ENCODE data around the gene PERM1. TPM values are rescaled to one million over a fixed set of nuclear protein-coding genes. Genes with fewer than 3 reads are reported as not detected.
"Not testable (repeated sequence)": the region's sequence is repeated elsewhere in the genome, so short reads cannot be mapped to it uniquely, and the experiment has no call there.

Gene PERM1, protein sequence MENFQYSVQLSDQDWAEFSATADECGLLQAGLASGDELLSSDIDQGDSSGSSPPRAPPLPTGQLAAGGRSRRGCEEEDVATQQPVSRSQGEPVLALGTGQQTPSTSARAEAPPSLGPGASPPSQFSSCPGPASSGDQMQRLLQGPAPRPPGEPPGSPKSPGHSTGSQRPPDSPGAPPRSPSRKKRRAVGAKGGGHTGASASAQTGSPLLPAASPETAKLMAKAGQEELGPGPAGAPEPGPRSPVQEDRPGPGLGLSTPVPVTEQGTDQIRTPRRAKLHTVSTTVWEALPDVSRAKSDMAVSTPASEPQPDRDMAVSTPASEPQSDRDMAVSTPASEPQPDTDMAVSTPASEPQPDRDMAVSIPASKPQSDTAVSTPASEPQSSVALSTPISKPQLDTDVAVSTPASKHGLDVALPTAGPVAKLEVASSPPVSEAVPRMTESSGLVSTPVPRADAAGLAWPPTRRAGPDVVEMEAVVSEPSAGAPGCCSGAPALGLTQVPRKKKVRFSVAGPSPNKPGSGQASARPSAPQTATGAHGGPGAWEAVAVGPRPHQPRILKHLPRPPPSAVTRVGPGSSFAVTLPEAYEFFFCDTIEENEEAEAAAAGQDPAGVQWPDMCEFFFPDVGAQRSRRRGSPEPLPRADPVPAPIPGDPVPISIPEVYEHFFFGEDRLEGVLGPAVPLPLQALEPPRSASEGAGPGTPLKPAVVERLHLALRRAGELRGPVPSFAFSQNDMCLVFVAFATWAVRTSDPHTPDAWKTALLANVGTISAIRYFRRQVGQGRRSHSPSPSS
- total RNA-seq = not detected

DNA sequence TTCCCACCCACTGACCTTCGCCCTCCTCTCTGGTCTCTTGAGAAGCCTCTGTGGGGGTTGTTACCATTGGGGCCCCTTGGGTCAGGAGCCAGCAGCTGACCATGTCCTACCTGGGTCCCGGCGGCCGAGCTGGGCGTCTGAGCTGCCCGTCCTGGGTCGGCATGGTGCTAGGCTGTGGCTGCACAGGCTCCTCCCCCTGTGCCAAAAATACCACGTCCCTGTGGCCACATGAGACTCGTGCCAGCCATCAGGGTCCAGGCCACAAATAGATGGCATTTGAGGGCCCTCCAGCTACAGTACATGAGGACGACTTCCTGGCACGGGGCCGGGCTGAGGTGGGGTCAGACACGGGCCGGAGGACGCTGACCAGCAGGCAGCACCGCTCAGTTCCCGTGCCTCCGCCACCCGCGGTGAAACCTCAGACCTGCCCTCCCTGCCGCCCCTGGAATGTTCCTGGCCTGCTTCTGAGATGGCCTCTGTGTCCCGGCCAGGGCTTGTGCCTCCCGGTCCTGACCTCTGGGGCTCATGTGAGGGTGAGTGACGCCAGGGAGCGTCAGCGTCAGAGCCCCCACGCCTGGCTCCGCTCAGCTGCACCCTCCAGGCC, at the start of gene PERM1:
PERM1 (minus strand) TSS at position 139 of the 604 bp plus-strand sequence. CDS start 1,064 bp downstream, outside the sequence.
- no peak for ATAC-seq
- no peak within 1 kb of the TSS for H3K4me3 Mint-ChIP-seq

DNA sequence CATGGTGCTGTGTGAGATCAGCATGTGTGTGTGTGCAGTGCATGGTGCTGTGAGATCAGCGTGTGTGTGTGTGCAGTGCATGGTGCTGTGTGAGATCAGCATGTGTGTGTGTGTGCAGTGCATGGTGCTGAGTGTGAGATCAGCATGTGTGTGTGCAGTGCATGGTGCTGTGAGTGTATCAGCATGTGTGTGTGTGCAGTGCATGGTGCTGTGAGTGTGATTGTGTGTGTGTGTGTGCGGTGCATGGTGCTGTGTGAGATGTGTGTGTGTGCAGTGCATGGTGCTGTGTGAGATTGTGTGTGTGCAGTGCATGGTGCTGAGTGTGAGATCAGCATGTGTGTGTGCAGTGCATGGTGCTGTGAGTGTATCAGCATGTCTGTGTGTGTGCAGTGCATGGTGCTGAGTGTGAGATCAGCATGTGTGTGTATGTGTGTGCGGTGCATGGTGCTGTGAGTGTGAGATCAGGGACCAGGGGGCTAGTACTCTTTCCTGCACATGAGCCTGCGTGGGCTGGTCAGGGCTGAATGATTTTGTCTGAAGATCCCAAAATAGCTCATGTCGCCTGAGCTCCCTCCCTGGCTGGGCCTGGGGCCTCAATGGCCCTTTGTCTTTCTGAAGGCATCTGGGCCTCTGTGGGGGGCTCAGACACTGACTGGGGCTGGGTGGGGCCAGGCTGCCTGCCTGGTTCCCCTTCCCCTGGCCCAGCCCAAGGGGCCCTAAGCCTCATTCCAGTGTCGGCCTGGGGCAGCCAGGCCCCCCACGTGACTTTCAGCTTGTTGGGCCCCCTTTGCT, 49.2 kb upstream of the PERM1 start:
- not testable (repeated sequence) for DNase-seq (ENCODE audit: low spot score); H3K4me3 Mint-ChIP-seq; H3K36me3 Mint-ChIP-seq; H3K9me3 Mint-ChIP-seq; ATAC-seq; H3K27ac Mint-ChIP-seq
- Mint-ChIP-seq H3K4me1 (ENCODE audit: low read depth in 2 of 2) (peaks cover 4 to 13% of the 10 kb centered on the region in 2 donors), H3K27me3 (peaks cover 10 to 13% of the 10 kb centered on the region in 2 donors)

More for the DNA sequence above, at the start of gene PERM1:
- no peaks in the 10 kb centered on the region for H3K9me3 Mint-ChIP-seq
- no peaks in the 10 kb centered on the region for H3K36me3 Mint-ChIP-seq
- peaks cover 6 to 22% of the 10 kb centered on the region in 2 donors for H3K27me3 Mint-ChIP-seq
- H3K27ac Mint-ChIP-seq = no peak within 1 kb of the TSS
- no peaks in the 10 kb centered on the region for H3K4me1 Mint-ChIP-seq (ENCODE audit: low read depth in 2 of 2)
- no peak for DNase-seq (ENCODE audit: low spot score)

DNA sequence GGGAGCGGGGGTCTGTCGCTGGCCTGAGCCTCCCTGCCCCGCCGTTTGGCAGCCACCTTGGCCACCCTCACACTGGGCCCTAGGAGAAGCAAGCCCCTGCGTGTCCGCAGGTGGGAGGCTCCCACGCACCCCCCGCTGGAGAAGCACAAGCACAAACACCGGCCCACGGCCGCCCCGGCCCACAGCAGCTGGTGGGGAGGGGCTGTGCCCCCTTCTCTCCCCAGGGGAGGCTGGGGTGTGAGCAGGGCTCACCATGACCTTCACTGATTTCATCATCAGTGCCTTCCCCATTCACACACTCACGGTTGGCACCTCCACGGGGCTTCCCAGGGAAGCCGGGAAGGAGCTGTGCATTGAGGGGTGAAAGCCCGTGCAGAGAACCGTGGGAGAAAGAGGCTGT, 45.9 kb upstream of the PERM1 start:
- H3K27ac Mint-ChIP-seq = no peak overlapping the region
- DNase-seq (ENCODE audit: low spot score) (no peak), ATAC-seq (no peak)
- H3K4me1 Mint-ChIP-seq (ENCODE audit: low read depth in 2 of 2) = peaks cover 4 to 6% of the 10 kb centered on the region in 2 donors
- H3K27me3 Mint-ChIP-seq = peaks cover 6 to 10% of the 10 kb centered on the region in 2 donors
- no peaks in the 10 kb centered on the region for H3K36me3 Mint-ChIP-seq
- no peak overlapping the region for H3K4me3 Mint-ChIP-seq
- no peaks in the 10 kb centered on the region for H3K9me3 Mint-ChIP-seq

DNA sequence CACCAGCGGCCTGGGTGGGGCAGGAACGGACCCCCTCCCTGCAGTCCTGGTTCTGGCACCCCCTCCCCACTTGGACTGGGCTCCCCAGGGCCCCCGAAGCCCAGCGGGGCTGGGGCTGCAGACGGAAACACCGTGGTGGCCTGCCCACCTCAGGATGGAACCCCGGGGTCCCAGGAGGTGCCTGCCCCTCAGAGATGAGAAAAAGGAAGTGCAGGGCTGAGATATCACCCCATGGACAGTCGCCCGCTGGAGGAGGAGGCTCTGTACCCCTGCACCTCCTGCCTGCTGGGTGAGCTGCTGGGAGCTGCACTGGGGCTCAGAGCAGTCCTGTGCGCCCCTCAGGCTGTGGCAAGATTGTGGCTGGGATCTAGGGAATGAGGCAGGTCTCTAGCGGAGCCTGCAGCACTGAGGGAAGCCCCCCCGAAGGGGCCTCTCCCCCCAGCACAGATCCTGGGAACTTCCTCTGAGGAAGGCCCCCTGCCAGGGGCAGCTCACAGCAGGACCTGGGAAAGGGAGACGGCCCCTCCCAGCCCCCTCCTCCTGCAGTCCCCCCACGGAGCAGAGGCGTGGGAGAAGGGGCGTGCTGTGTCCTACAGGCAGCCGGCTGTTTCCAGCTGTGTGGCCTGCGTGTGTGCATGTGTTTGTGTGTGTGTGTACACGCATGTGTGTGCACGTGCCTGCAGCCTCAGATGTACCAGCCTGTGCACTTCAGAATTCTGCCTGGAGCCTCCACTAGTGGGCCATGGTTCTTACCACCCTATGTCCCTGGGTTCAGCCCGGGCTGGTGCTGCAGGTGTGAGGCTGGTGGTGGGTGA, 44.9 kb upstream of the PERM1 start:
- Mint-ChIP-seq H3K4me1 (ENCODE audit: low read depth in 2 of 2) (peaks cover 0 to 4% of the 10 kb centered on the region in 2 donors), H3K27ac (no peak overlapping the region), H3K9me3 (no peaks in the 10 kb centered on the region), H3K4me3 (no peak overlapping the region), H3K27me3 (peaks cover 0 to 4% of the 10 kb centered on the region in 2 donors), H3K36me3 (no peaks in the 10 kb centered on the region)
- ATAC-seq (no peak), DNase-seq (ENCODE audit: low spot score) (no peak)

DNA sequence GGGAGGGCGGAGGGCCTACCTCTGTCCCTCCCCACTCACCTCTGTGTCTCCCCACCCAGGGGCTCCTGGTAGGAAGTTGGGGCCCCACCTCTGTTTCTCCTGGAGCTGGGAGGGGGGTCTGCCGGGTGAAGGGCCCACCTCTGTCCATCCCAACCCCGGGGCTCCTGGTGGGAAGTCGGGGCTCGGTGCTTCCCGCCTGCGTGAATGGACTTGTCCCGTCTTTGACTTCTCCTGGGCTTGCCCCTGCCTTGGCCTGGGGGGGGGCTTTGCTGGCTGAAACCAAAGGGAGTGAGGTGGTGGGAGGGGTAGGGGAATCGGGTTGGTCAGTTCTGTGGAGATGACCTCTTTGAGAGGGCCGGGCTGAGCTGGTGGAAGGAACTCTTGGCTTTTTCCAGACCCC, 43.8 kb upstream of the PERM1 start:
- H3K36me3 Mint-ChIP-seq = no peaks in the 10 kb centered on the region
- H3K9me3 Mint-ChIP-seq = no peaks in the 10 kb centered on the region
- H3K4me1 Mint-ChIP-seq (ENCODE audit: low read depth in 2 of 2) = peaks cover 0 to 4% of the 10 kb centered on the region in 2 donors
- ATAC-seq = no peak
- no peak for DNase-seq (ENCODE audit: low spot score)
- no peak overlapping the region for H3K4me3 Mint-ChIP-seq
- no peak overlapping the region for H3K27ac Mint-ChIP-seq
- H3K27me3 Mint-ChIP-seq = peaks cover 0 to 4% of the 10 kb centered on the region in 2 donors

DNA sequence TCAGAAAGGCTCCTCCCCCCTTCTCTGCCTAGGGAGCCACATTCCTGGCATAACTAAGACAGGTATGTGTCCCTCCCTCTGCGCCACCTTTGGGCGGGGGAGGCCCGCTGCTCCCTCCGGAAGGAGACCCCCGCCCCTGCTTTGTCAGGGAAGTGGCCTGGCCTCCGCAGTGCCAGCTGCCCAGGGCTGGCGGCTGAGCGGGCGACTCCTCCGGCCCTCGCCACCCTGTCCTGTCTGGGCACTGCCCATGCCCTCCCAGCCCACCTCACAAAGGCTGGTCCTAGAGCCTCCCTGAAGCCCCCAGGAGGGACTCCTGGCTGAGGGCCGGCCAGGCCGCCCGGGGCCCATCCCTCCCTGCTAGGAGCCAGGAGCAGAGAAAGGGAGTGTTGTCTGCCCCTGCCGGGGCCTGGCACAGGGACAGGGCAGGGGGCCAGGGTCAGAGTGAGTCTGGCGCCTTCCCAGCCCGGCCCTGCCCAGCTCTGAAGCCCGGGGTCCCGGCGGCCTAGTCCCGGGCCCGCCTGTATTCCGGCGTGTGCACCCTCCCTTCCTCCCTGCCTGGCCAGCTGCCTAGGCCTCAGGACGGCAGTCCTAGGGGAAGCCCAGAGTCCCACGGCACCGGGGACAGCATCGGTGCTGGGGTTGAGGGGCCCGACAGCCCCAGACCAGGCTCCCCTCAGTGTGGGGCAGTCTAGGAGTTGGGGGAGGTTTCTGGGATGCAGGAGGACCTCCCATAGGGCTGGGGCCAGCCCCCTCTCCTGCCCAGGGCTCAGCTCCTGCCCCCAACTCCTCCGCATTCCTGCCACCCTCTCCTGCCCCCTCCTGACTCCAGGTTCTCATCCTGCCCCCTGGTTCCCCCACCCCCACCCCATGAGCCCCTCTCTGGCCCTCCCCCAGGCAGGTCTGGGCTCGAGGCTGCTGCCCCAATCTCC, 43.1 kb upstream of the PERM1 start:
- ATAC-seq (no peak), DNase-seq (ENCODE audit: low spot score) (no peak)
- Mint-ChIP-seq H3K9me3 (no peaks in the 10 kb centered on the region), H3K4me1 (ENCODE audit: low read depth in 2 of 2) (peaks cover 0 to 4% of the 10 kb centered on the region in 2 donors), H3K36me3 (no peaks in the 10 kb centered on the region), H3K4me3 (no peak overlapping the region), H3K27ac (no peak overlapping the region), H3K27me3 (peaks cover 0 to 4% of the 10 kb centered on the region in 2 donors)

DNA sequence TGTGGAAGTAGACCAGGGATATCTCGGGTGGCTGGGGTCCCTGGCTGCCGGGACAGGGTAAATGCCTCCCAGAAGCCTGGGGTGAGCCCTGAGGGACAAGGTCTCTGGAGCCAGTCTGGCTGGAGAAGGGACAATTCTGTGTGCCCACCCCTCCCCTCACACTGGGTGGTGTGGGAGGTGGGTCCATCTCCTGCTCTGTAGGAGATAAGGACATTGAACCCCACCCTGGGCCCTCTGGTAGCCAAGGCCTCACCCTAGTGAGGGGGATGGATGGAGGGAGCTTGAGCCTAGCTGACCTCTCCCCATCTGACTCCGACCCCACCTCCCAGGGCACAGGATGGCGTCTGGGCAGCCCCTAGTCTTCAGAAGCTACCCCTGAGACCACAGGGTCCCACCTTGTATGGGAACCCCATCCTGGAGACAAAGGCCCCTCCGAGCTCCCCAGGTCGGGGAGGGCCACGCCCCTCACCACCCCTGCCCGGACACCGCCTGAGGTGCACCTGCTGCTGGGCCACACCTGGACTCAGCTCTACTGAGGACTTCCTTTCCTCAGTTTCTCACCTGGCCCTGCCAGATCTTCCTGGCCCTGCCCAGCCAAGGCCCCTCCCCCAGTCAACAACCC, 42.4 kb upstream of the PERM1 start:
- no peak overlapping the region for H3K27ac Mint-ChIP-seq

DNA sequence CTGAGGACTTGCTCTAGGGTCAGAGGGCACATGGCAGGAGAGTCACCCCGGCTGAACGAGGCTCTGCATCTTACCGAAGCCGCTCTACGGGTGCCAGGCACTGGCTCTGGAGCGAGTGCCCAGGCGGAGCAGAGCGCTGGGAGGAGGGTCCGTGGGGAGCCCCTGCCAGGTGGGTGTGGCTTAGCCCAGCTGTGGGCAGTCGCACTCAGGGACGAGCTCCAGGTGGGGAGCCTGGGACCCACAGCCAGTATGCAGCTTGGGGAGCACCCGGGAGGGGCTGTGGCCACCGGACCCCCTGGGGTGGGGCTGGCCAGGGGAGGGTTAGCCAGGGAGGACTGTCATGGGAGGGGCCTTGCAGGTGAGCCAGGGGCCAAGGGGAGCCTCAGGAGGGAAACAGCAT, 41.8 kb upstream of the PERM1 start:
- Mint-ChIP-seq H3K4me1 (ENCODE audit: low read depth in 2 of 2) (peaks cover 0 to 4% of the 10 kb centered on the region in 2 donors), H3K27ac (peak overlapping the region in 1 of 2 donors; percentile 39), H3K27me3 (peaks cover 0 to 4% of the 10 kb centered on the region in 2 donors), H3K36me3 (no peaks in the 10 kb centered on the region), H3K9me3 (no peaks in the 10 kb centered on the region), H3K4me3 (no peak overlapping the region)
- ATAC-seq (no peak), DNase-seq (ENCODE audit: low spot score) (no peak)

More for the DNA sequence above, 42.4 kb upstream of the PERM1 start:
- ATAC-seq (no peak), DNase-seq (ENCODE audit: low spot score) (no peak)
- Mint-ChIP-seq H3K4me1 (ENCODE audit: low read depth in 2 of 2) (peaks cover 0 to 4% of the 10 kb centered on the region in 2 donors), H3K27me3 (peaks cover 0 to 4% of the 10 kb centered on the region in 2 donors), H3K9me3 (no peaks in the 10 kb centered on the region), H3K36me3 (no peaks in the 10 kb centered on the region), H3K4me3 (no peak overlapping the region)

DNA sequence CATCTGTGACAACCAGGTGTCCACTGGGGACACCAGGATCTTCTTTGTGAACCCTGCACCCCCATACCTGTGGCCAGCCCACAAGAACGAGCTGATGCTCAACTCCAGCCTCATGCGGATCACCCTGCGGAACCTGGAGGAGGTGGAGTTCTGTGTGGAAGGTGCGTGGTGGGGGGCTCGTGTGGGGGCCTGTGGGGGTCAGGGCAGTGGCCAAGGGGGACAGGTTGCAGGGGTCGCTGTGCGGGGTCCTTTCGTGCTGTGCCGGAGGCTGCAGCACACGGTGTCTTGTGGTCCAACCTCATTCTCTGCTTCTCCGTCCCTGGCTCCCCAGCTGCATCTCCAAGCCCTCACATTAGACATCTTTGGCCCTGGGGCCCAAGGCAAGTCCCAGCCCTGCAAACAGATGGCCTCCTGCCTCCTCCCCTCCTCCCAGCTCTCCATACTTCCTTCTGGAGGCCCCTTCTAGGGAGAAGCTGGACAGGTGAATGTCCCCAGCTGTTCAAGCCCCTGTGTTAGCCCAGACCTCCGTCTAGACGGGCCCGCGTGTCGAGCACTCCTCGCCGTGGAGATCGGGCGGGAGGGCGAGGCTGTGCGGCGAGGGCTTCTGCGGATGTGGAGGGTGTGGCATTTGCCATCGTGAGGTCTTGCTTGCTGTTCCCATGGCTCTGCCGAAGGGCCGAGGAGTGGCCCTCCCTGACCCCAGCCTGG, 40.6 kb upstream of the PERM1 start:
- no peak overlapping the region for H3K27ac Mint-ChIP-seq
- no peaks in the 10 kb centered on the region for H3K9me3 Mint-ChIP-seq
- ATAC-seq (no peak), DNase-seq (ENCODE audit: low spot score) (no peak)
- peak overlapping the region; percentile 42 for H3K4me3 Mint-ChIP-seq
- peaks cover 0 to 4% of the 10 kb centered on the region in 2 donors for H3K4me1 Mint-ChIP-seq (ENCODE audit: low read depth in 2 of 2)
- peaks cover 0 to 4% of the 10 kb centered on the region in 2 donors for H3K27me3 Mint-ChIP-seq
- no peaks in the 10 kb centered on the region for H3K36me3 Mint-ChIP-seq

DNA sequence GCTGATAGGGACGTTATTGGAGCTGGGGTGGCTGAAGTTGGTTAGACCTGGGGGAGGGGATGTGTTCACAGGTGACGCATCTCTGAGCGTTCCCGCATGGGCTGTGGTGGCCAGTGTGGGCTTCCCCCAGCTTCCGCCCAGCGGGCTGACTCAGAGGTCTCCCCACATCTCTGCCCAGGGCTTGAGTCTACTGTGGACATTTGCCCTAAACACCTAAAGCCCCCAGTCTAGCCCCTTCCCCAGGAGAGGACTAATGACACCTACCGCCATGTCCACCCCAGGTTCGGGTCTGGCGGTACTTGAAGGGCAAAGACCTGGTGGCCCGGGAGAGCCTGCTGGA, 40.0 kb upstream of the PERM1 start:
- Mint-ChIP-seq H3K36me3 (no peaks in the 10 kb centered on the region), H3K27ac (no peak overlapping the region), H3K4me3 (no peak overlapping the region), H3K9me3 (no peaks in the 10 kb centered on the region), H3K4me1 (ENCODE audit: low read depth in 2 of 2) (peaks cover 4 to 8% of the 10 kb centered on the region in 2 donors), H3K27me3 (peaks cover 0 to 2% of the 10 kb centered on the region in 2 donors)
- no peak for ATAC-seq
- DNase-seq (ENCODE audit: low spot score) = no peak

All from natural killer cell treated with Interleukin-12 subunit alpha and Interleukin-12 subunit beta and Interleukin-15 and Interleukin-18, amount 100 ng/mL, for 72 hours (primary cell).